Heart right ventricle (tissue), 16 donors: ENCODE data around the gene FCHO1. TPM values are rescaled to one million over a fixed set of nuclear protein-coding genes. Genes with fewer than 3 reads are reported as not detected.

Experiments
- ATAC-seq, 8 donors: fragments of 200-7000 bp; cut with Tn5 transposase; one replicate each; pipeline ENCODE4 v1.9.1; 2020; ENCODE audit warnings: mild to moderate bottlenecking in 8 of 8, moderate library complexity in 8 of 8, moderate number of reproducible peaks in 1 of 8
- DNase-seq, 2 donors: peaks; one replicate each; pipeline ENCODE4 v3.0.0-alpha.2; 2020
- H3K27ac ChIP-seq, 10 donors: fragments of 200-600 bp; sonication (generic) in 2 of 10; one replicate each; pipeline versions ENCODE4 v1.5.0 to v1.8.0; 2020 to 2022; ENCODE audit warnings: mild to moderate bottlenecking in 3 of 10
- H3K27me3 ChIP-seq, 7 donors: fragments of 200-600 bp; one replicate each; pipeline ENCODE4 v1.8.0; 2021 to 2022; ENCODE audit warnings: mild to moderate bottlenecking in 2 of 7
- H3K36me3 ChIP-seq, 9 donors: fragments of 200-600 bp; sonication (generic) in 1 of 9; one replicate each; pipeline versions ENCODE4 v1.5.0 to v1.8.0; 2020 to 2022; ENCODE audit warnings: mild to moderate bottlenecking in 2 of 9
- H3K4me1 ChIP-seq, 9 donors: fragments of 200-600 bp; sonication (generic) in 1 of 9; one replicate each; pipeline versions ENCODE4 v1.5.0 to v1.8.0; 2020 to 2022; ENCODE audit warnings: mild to moderate bottlenecking in 4 of 9
- H3K4me3 ChIP-seq, 10 donors: fragments of 200-600 bp; sonication (generic) in 2 of 10; one replicate each; pipeline versions ENCODE4 v1.5.0 to v1.8.0; 2020 to 2022; ENCODE audit warnings: mild to moderate bottlenecking in 7 of 10, moderate library complexity in 2 of 10
- H3K9me3 ChIP-seq, 11 donors: fragments of 200-600 bp in 10 of 11; sonication (generic) in 2 of 11; one replicate each; pipeline versions ENCODE4 v1.5.0 to v1.8.0; 2013 to 2022; ENCODE audit warnings: mild to moderate bottlenecking in 2 of 11, control low read depth in 1 of 11, moderate library complexity in 1 of 11
- WGBS, 2 donors: extraction: QIAGEN DNeasy Blood & Tissue Kit; methylation state at CpG; one replicate each; pipeline ENCODE4 v1.1.7; 2013; ENCODE audit warnings: inconsistent platforms in 1 of 2; 5-methylcytosine and 5-hydroxymethylcytosine counted together
- intact Hi-C, 10 donors: fragments of 100-400 bp; cut with DNase I; formaldehyde crosslinking; loops; one replicate each; pipeline versions ENCODE4 v1.11.1 to v1.14.2; 2022
- polyA plus RNA-seq, 2 donors: library from polyadenylated mRNA; stranded (reverse); fragments of 200-250 nt; gene quantifications; one replicate each; pipeline ENCODE4 v1.2.3, GENCODE V29; 2013
- total RNA-seq, 10 donors: library from RNA; stranded (reverse); fragmentation: NEBNext Ultra II Directional in 3 of 10; extraction: Animal tissue kit (Norgen Biotek cat#: 25700) in 3 of 10; gene quantifications; one replicate each; pipeline versions ENCODE4 v1.2.1 to v1.2.4, GENCODE V29; 2021 to 2023
- TF ChIP-seq, protein P1 (sequence below), 9 donors: fragments of 200-600 bp; sonication (generic) in 2 of 9; IDR thresholded peaks; one replicate each; pipeline versions ENCODE4 v1.5.0 to v1.8.0; 2021 to 2022; ENCODE audit warnings: antibody characterized with exemption in 9 of 9, mild to moderate bottlenecking in 5 of 9, moderate library complexity in 1 of 9
- donor health status: Arrhythmogenic right ventricular cardiomyopathy.
- donor health status: ischemic (EF 13 %, LVEDD 7.1; RV severe dilation, severe dysfunction).
- donor health status: healthy with polysubstance abuse.
- donor health status: DM: no; HTN: yes; CAD: no.
- donor health status: DM: no; HTN: no; CAD: no.
- donor health status: ischemic (EF 25% LVEDD 6.9; RV normal size, moderate dysfunction).
- donor health status: ischemic (EF 25% LVEDD 5.7; RV mildly dilated, moderate dysfunction).
- donor health status: healthy.
- donor health status: DM: yes; HTN: yes; CAD: no.
- donor health status: Ischemic cardiomyopathy.
- donor health status: ischemic (EF 35%, LVEDD 5.7; RV mildly dilated, moderate dysfunction).
- donor health status: nonischemic (EF 11% LVEDD 7.7; RV severe dilation, severe dysfunction).
- donor health status: DM: yes; HTN: yes; CAD: no.
- donor health status: PGD.
- donor health status: ischemic (EF 29% LVEDD 5.4; RV normal size, mild dysfunction).
- donor health status: nonischemic (EF 23%, LVEDD 6.1; RV moderate dilation, normal function).

Gene FCHO1
- total and polyA plus RNA-seq, 12 donors: 0.21 to 2.6 (median 0.73) TPM

DNA sequence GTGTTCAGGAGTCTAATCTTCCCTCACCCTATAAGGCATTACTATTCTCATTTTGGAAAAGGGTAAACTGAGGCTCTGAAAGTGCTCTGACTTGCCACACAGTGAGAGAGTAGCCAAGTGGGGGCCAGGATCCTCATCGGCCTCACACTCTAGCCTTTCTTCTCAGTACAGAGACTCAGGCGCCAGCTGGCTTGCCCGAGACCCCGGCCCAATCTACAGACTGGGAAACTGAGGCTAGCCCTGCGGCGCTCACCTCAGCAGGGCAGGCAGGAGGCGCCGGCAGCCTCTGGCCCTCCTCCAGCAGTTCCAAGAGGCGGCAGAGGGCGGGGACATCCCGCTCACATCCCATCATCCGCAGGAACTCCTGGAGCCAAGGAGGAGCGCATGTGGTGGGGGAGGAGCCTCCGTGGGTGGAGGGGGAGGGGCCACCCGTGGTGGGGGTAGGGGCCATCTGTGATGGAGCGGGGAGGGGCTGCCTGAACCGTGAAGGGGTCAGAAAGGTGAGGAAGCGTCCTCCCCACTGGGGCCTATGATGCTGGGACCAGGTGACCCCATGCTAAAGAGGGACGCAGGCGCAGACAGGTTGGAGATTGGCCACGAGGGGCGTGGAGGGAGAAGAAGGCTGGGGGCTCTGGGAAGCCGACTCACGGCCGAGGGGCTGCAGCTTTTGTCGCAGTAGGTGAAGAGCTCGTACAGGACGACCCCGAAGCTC is 78.7 kb downstream of the FCHO1 start:
- Histone ChIP-seq H3K4me3 (peak overlapping the region in 5 of 10 donors; percentile 5 to 18 (median 12)), H3K27ac (no peak overlapping the region), H3K27me3 (peaks cover 0 to 43% (median 22%) of the 10 kb centered on the region in 7 donors), H3K9me3 (no peaks in the 10 kb centered on the region), H3K36me3 (peaks cover 0 to 80% (median 0%) of the 10 kb centered on the region in 9 donors), H3K4me1 (peaks cover 0 to 5% (median 0%) of the 10 kb centered on the region in 9 donors)
- intact Hi-C loops: no loop called here
- DNase-seq (no peak), ATAC-seq (peak in 7 of 8 donors; percentile 30 to 76 (median 59))
- WGBS, 2 donors: 12 to 17% methylated on average over 29 of the region's 29 CpGs
- TF ChIP-seq, protein P1, sequence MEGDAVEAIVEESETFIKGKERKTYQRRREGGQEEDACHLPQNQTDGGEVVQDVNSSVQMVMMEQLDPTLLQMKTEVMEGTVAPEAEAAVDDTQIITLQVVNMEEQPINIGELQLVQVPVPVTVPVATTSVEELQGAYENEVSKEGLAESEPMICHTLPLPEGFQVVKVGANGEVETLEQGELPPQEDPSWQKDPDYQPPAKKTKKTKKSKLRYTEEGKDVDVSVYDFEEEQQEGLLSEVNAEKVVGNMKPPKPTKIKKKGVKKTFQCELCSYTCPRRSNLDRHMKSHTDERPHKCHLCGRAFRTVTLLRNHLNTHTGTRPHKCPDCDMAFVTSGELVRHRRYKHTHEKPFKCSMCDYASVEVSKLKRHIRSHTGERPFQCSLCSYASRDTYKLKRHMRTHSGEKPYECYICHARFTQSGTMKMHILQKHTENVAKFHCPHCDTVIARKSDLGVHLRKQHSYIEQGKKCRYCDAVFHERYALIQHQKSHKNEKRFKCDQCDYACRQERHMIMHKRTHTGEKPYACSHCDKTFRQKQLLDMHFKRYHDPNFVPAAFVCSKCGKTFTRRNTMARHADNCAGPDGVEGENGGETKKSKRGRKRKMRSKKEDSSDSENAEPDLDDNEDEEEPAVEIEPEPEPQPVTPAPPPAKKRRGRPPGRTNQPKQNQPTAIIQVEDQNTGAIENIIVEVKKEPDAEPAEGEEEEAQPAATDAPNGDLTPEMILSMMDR (IDR thresholded peaks at IDR 0.05): peak in 3 of 9 donors; percentile 5 to 19 (median 10)

DNA sequence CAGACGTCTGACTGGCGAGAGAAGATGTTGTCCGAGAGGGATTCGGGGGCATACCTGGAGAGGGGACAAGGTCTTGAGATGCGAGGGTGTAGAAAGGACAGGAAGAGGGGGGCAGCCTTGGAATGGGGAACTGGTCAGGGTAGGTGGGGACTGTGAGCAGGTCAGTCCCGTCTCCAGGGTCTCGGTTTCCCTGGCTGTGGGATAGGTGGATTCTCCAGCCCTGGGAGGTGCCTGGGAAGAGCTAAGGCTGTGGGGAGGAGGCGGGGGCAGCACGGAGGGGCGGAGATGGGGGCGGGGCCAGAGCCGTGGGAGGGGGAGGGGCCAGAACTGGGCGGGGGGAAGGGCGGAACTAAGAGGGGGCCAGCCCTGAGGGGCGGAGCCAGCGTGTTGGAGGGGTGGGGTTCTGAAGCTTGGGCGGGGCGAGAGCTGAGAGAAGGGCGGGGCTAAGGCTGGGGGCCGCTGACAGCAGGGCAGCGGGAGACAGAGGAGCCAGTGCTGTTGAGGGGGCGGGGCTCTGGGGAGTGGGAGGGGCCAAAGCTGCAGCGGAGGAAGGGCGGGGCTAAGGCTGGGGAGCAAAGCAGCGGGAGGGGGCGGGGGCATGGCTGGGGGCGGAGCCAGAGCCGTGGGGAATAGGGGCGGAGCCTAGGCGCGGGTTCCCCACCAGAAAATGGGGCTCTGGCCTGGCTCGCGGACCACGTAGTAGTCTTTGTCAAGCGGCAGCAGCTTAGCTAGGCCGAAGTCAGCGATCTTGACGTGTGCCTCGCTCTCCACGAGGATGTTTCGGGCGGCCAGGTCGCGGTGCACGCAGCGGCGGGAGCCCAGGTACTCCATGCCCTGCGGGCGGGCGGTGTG is 79.5 kb downstream of the FCHO1 start:
- Histone ChIP-seq H3K36me3 (peaks cover 0 to 82% (median 0%) of the 10 kb centered on the region in 9 donors), H3K4me1 (peaks cover 0 to 5% (median 0%) of the 10 kb centered on the region in 9 donors), H3K4me3 (peak overlapping the region in 5 of 10 donors; percentile 5 to 18 (median 12)), H3K9me3 (no peaks in the 10 kb centered on the region), H3K27me3 (peaks cover 0 to 43% (median 22%) of the 10 kb centered on the region in 7 donors), H3K27ac (no peak overlapping the region)
- intact Hi-C loops: no loop called here
- TF ChIP-seq, protein P1 (IDR thresholded peaks at IDR 0.05): no peak
- ATAC-seq (peak; percentile 34 to 84 (median 70)), DNase-seq (peak; percentile 39 to 57)
- 11 to 29% methylated on average over 49 to 50 of the region's 50 CpGs for WGBS, 2 donors

DNA sequence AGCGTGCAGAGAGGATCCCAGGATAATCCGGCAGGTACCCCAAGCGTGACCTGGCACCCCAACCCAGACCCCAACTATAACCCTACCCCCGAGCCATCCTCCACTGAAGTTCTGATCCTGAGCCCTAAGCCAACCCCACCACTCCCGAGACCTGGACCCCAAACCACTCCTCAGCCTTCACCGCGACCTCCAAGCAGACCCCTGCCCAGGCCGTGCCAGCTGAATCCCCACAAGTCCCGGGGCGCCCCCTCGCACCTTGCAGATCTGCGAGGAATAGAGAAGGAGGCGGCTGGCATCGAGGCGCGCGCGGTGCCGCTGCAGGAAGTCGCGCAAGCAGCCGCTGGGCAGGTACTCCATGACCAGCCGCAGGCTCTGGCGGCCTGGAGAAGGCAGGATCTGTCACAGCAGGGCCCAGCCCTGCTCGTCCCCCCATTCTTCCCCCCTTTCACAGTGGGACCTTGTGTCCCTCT is 80.2 kb downstream of the FCHO1 start:
- 30 to 54% methylated on average over 25 of the region's 25 CpGs for WGBS, 2 donors
- intact Hi-C loops: no loop called here
- Histone ChIP-seq H3K27ac (no peak overlapping the region), H3K4me1 (peaks cover 0 to 5% (median 0%) of the 10 kb centered on the region in 9 donors), H3K27me3 (peaks cover 0 to 43% (median 22%) of the 10 kb centered on the region in 7 donors), H3K4me3 (peak overlapping the region in 1 of 10 donors; percentile 13), H3K36me3 (peaks cover 0 to 84% (median 0%) of the 10 kb centered on the region in 9 donors), H3K9me3 (no peaks in the 10 kb centered on the region)
- ATAC-seq (no peak), DNase-seq (no peak)
- TF ChIP-seq, protein P1 (IDR thresholded peaks at IDR 0.05): no peak
